Upper lobe of left lung (tissue), 6 donors: ENCODE measurements around the gene HMGN4. TPM values are rescaled to one million over a fixed set of nuclear protein-coding genes. Genes with fewer than 3 reads are reported as not detected.

Experiments used
- ATAC-seq, 2 donors: fragments of 200-7000 bp; cut with Tn5 transposase; one replicate each; pipeline ENCODE4 v1.9.1; 2022; ENCODE audit warnings: mild to moderate bottlenecking in 2 of 2, moderate library complexity in 2 of 2; ENCODE audit not compliant: low FRiP score in 2 of 2
- DNase-seq, 2 donors: peaks; one replicate each; pipeline ENCODE4 v3.0.0-alpha.2; 2019 to 2020
- H3K27ac ChIP-seq, 4 donors: fragments of 200-600 bp; sonication (generic); one replicate each; pipeline ENCODE4 v1.5.1; 2016 to 2019
- H3K27me3 ChIP-seq, 4 donors: fragments of 200-600 bp; sonication (generic); one replicate each; pipeline ENCODE4 v1.5.1; 2017 to 2019
- H3K36me3 ChIP-seq, 4 donors: fragments of 200-600 bp; sonication (generic); one replicate each; pipeline ENCODE4 v1.5.1; 2016 to 2019
- H3K4me1 ChIP-seq, 4 donors: fragments of 200-600 bp; sonication (generic); one replicate each; pipeline ENCODE4 v1.5.1; 2018 to 2019
- H3K4me3 ChIP-seq, 4 donors: fragments of 200-600 bp; sonication (generic); one replicate each; pipeline ENCODE4 v1.5.1; 2017 to 2019; ENCODE audit warnings: mild to moderate bottlenecking in 2 of 4, moderate library complexity in 1 of 4
- H3K9me3 ChIP-seq, 4 donors: fragments of 200-600 bp; sonication (generic); one replicate each; pipeline ENCODE4 v1.5.1; 2018 to 2019
- CTCF ChIP-seq, 6 experiments: fragments of 450-650 bp in 4 of 6; fragments of 200-600 bp in 2 of 6; sonication (generic) in 2 of 6; IDR thresholded peaks; one replicate each; pipeline ENCODE4 v1.5.1; 2016 to 2019; ENCODE audit warnings: antibody characterized with exemption in 6 of 6
- EP300 ChIP-seq, 4 donors: sonication (generic); formaldehyde crosslinking; IDR thresholded peaks; one replicate each; pipeline ENCODE4 v1.5.1; 2017; ENCODE audit warnings: antibody characterized with exemption in 4 of 4, control low read depth in 2 of 4
- POLR2A ChIP-seq, 4 donors: fragments of 450-650 bp; IDR thresholded peaks; one replicate each; pipeline ENCODE4 v1.5.1; 2016 to 2017; ENCODE audit warnings: antibody characterized with exemption in 4 of 4, mild to moderate bottlenecking in 2 of 4
- POLR2AphosphoS5 ChIP-seq, 2 donors: sonication (generic); formaldehyde crosslinking; IDR thresholded peaks; one replicate each; pipeline ENCODE4 v1.5.1; 2017; ENCODE audit warnings: antibody characterized with exemption in 2 of 2
- WGBS, 2 donors: methylation state at CpG; one replicate each; pipeline ENCODE4 v1.1.5; 2017 to 2018; 5-methylcytosine and 5-hydroxymethylcytosine counted together
- total RNA-seq, 6 donors: library from RNA; depleted of rRNA in 4 of 6; stranded (reverse); fragments of >200 nt in 4 of 6; gene quantifications; one replicate each; pipeline versions ENCODE4 v1.1.0 to v1.2.1, GENCODE V29; 2016 to 2021
- donor health status: DM: no; HTN: no; CAD: no; lungs with moderate emphysema.
- donor health status: DM: no; HTN: yes; CAD: no; lungs with severe emphysema.

The HMGN4 gene
- total RNA-seq: 10 to 100 TPM; 35.6 to 76.7 (median 45.5) TPM

GRCh38 chr6:26537846-26538571, at the start of gene HMGN4:
Gene HMGN4, plus strand, starts transcription at chr6:26538366. Its CDS starts 6,841 bp downstream, at chr6:26545207.
- no peaks in the 10 kb centered on the region for H3K27me3 ChIP-seq
- peak; percentile 81 to 92 for DNase-seq
- TF ChIP-seq POLR2A (IDR thresholded peaks at IDR 0.05) (peak in 2 of 4 donors; percentile 28 to 74), POLR2AphosphoS5 (IDR thresholded peaks at IDR 0.05) (peak; percentile 16 to 61), CTCF (IDR thresholded peaks at IDR 0.05) (no peak)
- no peaks in the 10 kb centered on the region for H3K9me3 ChIP-seq
- 0% methylated on average over 29 to 42 of the region's 49 CpGs for WGBS, 2 donors
- peak; percentile 94 to 95 for ATAC-seq
- peaks cover 0 to 20% (median 2%) of the 10 kb centered on the region in 4 donors for H3K36me3 ChIP-seq
- peak within 1 kb of the TSS; percentile 91 to 97 (median 96) for H3K27ac ChIP-seq
- H3K4me1 ChIP-seq: peaks cover 25 to 50% (median 27%) of the 10 kb centered on the region in 4 donors
- H3K4me3 ChIP-seq: peak within 1 kb of the TSS; percentile 67 to 91 (median 77)

DNA sequence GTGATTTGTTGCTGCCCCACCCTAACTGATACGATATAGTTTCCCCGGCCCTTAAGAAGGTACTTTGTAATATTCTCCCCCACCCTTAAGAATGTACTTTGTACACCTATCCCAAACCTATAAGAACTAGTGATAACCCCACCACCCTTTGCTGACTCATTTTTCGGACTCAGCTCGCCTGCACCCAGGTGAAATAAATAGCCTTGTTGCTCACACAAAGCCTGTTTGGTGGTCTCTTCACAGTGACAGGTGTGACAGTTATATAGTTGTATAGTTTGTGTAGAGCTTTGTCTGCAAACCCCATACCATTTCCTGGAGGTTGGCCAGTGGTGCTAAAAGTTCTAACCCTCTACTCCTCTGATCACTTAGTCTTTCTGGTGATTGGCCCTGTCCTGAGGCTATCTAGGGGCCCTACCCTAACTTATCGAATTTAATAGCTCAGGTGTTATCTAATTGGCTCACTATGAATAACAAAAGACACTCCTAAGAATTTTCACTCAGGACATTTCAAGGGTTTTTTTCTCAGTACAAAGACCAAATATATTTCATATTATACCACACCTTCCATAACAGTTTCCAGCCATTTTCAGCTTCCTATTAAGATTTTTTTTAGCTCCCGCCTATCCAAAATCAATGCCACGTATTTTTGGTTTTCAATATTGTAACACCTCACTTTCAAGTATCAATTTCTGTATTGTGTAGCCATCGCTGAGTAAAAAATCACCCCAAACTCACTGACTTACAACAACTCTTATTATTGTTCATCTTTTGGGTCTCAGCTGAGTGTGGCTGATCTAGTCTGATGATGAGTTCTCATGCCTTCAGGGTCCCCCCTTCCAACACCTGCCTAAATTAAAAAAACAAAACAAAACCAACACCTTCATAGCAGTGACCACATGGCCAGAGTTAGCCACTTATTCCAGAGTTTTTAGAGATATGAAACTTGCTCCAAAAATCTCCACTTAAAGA, 47.9 kb upstream of the HMGN4 start:
- Histone ChIP-seq H3K4me1 (no peaks in the 10 kb centered on the region), H3K27me3 (no peaks in the 10 kb centered on the region), H3K9me3 (peaks cover 0 to 3% (median 0%) of the 10 kb centered on the region in 4 donors), H3K36me3 (no peaks in the 10 kb centered on the region), H3K4me3 (no peak overlapping the region), H3K27ac (no peak overlapping the region)
- no peak for TF ChIP-seq POLR2A (IDR thresholded peaks at IDR 0.05)
- 87% methylated on average over 8 of the region's 8 CpGs for WGBS, 2 donors
- DNase-seq (no peak), ATAC-seq (no peak)

DNA sequence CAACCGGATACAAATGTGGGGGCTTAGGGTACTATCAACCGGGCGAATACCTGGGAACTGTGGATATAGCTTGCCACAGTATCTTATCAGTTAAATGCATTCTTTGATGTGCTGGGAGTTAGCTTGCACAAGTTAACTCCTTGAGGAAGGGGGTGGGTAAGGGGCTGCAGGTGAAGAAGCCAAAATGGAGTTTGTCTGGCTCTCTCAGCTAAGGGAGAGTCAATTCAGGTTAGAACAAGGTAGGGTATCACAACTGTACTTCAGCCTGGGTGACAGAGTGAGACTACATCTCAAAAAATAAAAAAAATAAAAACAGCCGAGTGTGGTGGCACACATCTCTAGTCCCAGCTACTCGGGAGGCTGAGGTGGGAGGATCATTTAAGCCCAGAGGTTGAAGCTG, 46.6 kb upstream of the HMGN4 start:
- 85 to 91% methylated on average over 5 of the region's 5 CpGs for WGBS, 2 donors
- ATAC-seq (no peak), DNase-seq (no peak)
- H3K4me1 ChIP-seq: no peaks in the 10 kb centered on the region
- H3K27ac ChIP-seq: no peak overlapping the region
- TF ChIP-seq POLR2A (IDR thresholded peaks at IDR 0.05) (no peak), EP300 (IDR thresholded peaks at IDR 0.05) (no peak), POLR2AphosphoS5 (IDR thresholded peaks at IDR 0.05) (no peak), CTCF (IDR thresholded peaks at IDR 0.05) (no peak)
- H3K9me3 ChIP-seq: peaks cover 0 to 3% (median 0%) of the 10 kb centered on the region in 4 donors
- no peaks in the 10 kb centered on the region for H3K27me3 ChIP-seq
- no peak overlapping the region for H3K4me3 ChIP-seq
- no peaks in the 10 kb centered on the region for H3K36me3 ChIP-seq

DNA sequence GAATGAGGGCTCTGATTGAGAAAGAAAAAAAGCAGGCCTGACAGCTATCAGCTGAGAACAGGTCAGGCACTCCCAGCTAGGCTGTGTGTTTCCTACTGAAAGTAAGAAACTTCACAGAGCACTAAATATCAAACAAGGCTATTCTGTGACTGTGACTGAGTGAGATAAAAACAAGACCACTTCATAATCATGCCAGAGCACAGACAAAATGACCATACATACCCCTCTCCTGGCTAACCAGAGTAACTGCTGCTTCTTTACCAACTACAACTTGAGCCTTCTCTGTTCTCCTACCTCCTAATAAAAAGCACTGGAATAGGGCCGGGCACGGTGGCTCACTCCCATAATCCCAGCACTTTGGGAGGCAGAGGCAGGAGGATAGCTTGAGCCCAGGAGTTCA, 44.9 kb upstream of the HMGN4 start:
- no peak overlapping the region for H3K4me3 ChIP-seq
- H3K9me3 ChIP-seq: no peaks in the 10 kb centered on the region
- TF ChIP-seq CTCF (IDR thresholded peaks at IDR 0.05): peak in 1 of 6 experiments; percentile 23
- TF ChIP-seq POLR2AphosphoS5 (IDR thresholded peaks at IDR 0.05): no peak
- TF ChIP-seq EP300 (IDR thresholded peaks at IDR 0.05): no peak
- TF ChIP-seq POLR2A (IDR thresholded peaks at IDR 0.05): no peak
- H3K27me3 ChIP-seq: no peaks in the 10 kb centered on the region
- ATAC-seq (peak in 1 of 2 donors; percentile 34), DNase-seq (no peak)
- no peaks in the 10 kb centered on the region for H3K36me3 ChIP-seq
- H3K27ac ChIP-seq: no peak overlapping the region
- no peaks in the 10 kb centered on the region for H3K4me1 ChIP-seq
- WGBS, 2 donors: 82 to 95% methylated on average over 2 of the region's 2 CpGs

DNA sequence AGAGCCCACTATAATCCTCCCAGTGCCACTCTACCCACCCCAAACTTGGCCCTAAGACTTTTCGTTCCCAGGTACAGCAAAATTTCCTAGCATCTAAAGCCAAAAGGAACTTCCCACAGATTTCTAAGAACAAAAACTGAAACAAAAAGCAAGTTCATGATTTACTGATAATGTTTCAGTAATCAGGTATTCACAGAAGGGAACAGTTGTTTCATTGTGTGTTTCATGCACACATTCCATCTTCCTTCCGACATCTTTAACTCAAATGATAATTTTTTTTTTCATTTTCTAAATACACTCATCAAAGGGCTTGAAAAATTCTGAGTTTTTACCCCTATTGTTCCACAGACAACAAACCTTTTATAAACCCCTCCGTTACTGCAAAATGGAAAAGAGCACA, 44.0 kb upstream of the HMGN4 start:
- ATAC-seq (no peak), DNase-seq (no peak)
- 84 to 86% methylated on average over 3 of the region's 3 CpGs for WGBS, 2 donors
- H3K4me3 ChIP-seq: no peak overlapping the region
- no peaks in the 10 kb centered on the region for H3K4me1 ChIP-seq
- H3K27ac ChIP-seq: no peak overlapping the region
- H3K27me3 ChIP-seq: no peaks in the 10 kb centered on the region
- TF ChIP-seq POLR2A (IDR thresholded peaks at IDR 0.05) (no peak), EP300 (IDR thresholded peaks at IDR 0.05) (no peak), POLR2AphosphoS5 (IDR thresholded peaks at IDR 0.05) (no peak), CTCF (IDR thresholded peaks at IDR 0.05) (no peak)
- H3K9me3 ChIP-seq: no peaks in the 10 kb centered on the region
- no peaks in the 10 kb centered on the region for H3K36me3 ChIP-seq
